Umbilical cord (tissue), 2 donors: Measurements from ENCODE around the gene CCDC197. TPM values are rescaled to one million over a fixed set of nuclear protein-coding genes. Genes with fewer than 3 reads are reported as not detected.

Experiments
- DNase-seq: peaks from one replicate; pipeline ENCODE4 v3.0.0-alpha.2; 2015; ENCODE audit warnings: low spot score
- total RNA-seq: library from RNA; depleted of rRNA; stranded (reverse); fragments of >200 nt; gene quantifications from one replicate; pipeline ENCODE4 v1.2.3, GENCODE V29; 2014; ENCODE audit warnings: low replicate concordance; ENCODE audit not compliant: insufficient read depth

CCDC197 gene
- total RNA-seq, 1 donor from 2014 or later = not detected

GRCh38 chr14:94024549-94024948 is 27.4 kb downstream of the CCDC197 start:
- no peak for DNase-seq

- DNase-seq = no peak
These were observed 28.6 kb downstream of the CCDC197 start for GRCh38 chr14:94025720-94026119.

DNA sequence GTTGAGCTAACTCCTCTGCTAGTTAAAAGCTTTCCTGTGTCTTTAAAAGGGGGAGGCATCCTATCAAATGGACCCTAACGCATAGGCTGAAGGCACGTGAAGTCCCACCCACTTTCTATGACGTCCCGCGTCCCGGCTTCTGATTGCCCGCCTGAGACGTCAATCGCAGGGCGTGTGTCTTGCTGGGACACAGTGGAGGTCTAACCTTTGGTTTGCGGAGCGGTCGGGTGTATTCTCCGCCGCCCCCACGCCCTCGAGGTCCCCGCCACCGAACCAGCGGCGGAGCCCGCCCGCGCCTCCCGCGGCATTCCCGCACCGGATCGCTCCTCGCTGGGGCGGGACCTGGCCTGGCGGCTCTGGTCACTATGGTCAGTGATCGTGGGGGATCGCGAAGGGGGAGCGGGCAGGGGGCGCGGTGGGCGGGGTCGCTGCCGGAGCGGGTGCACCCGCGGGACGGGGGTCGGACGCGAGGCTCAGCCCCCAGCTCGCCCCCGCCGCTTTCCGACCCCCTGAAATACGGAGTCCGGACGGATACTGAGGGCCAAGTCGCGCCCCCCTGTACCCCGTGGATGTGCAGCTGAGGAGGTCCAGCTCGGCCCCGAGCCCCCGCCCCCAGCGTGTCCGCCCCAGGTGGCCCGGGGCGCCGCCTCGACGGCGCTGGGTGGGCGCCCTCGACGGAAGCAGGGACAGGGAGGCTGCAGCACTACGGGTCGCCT is 29.2 kb downstream of the CCDC197 start, which contains the start of gene OTUB2:
Gene OTUB2 (plus strand): TSS at position 168 of the 716 bp plus-strand sequence. CDS start 198 bp downstream, at position 366.
- DNase-seq = peak; percentile 100

DNA sequence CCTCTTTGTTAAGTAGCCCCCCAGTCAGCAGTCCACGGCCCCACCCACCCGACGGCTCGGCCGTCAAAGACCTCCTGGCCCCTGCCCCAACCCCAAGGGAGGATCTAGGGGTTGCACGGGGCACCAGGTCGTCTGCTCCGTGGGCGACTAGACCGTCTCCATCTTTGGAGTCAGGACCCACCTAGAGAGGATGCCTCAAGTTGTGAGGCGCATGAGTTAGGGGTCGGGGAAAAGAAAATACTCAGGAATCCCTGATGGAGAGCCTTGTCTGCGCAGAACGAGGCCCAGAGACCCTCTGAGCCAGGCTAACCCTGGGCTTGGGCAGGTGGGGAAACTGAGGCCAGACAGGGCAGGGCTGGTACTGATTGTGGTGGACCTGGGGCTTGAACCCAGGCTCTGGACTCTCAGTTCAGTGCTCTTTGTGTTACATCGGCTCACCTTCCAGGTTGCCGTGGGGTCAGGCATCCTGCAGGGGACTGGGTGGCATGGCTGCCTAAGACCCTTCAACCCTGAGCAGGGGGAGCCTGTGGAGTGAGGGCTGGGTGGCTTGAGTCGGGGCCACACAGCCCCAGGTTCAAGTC is 29.9 kb downstream of the CCDC197 start:
- DNase-seq = no peak

- no peak for DNase-seq
These were observed 30.7 kb downstream of the CCDC197 start for GRCh38 chr14:94027566-94028449.

DNA sequence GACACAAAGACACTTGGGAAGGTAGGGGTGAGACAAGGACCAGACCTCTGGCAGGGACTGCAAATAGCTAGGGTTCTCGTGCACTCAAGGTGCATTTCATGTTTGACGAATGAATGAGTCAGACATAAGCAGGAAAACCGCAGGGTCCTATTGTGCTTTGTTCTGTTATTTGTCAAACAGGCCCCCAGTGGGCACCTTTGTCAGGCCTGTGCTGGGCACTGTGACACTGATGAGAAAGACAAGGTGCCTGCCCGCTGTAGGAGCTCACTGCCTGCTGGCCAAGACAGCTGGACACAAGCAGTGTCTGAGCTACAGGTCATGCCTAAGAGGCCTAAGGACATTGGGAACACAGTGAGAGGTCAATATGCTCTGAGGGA is 31.3 kb downstream of the CCDC197 start:
- no peak for DNase-seq

DNA sequence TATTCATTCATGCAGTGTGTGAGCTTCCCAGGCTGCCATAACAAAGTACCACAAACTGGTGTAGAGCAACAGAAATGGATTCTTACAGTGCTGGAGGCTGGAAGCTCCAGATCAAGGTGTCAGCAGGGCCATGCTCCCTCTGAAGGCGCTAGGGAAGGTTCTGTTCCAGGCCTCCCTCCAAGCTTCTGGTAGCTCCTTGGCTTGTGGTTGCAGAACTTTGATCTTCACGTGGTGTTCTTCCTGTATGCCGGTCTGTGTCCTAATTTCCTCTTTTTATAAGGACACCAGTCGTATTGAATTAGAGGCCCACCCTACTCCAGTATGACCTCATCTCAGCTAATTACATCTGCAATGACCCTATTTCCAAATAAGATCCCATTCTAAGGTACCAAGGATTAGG is 32.2 kb downstream of the CCDC197 start:
- DNase-seq = no peak

GRCh38 chr14:94029671-94030203 is 32.6 kb downstream of the CCDC197 start:
- DNase-seq = no peak

GRCh38 chr14:94030571-94030970 is 33.5 kb downstream of the CCDC197 start:
- DNase-seq = no peak

GRCh38 chr14:94031161-94031882 is 34.2 kb downstream of the CCDC197 start:
- no peak for DNase-seq

- no peak for DNase-seq
These were observed 34.8 kb downstream of the CCDC197 start for GRCh38 chr14:94031883-94032279.

- no peak for DNase-seq
These were observed 37.8 kb downstream of the CCDC197 start for GRCh38 chr14:94034886-94035285.

- DNase-seq = peak; percentile 60
These were observed 39.4 kb downstream of the CCDC197 start for GRCh38 chr14:94036313-94037167.

DNA sequence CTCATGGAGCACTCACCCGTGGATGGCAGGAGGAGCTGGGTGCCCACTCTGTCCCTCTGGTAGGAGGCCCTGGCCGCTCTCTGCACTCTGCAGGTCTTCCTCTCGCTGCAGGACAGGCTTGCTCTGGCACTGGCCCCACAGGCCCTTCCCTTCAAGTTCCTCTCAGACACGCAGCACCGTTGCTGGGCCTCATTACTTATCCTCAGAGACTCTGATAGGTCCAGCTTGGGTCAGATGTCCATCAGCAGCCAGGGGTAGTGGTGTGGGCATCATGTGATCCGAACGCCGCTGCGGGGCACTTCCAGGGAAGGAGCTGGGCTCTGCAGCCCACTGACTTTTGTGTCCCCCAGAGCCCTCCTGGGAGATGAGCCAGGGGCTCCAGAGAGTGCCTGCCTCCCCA is 40.9 kb downstream of the CCDC197 start:
- peak; percentile 21 for DNase-seq

GRCh38 chr14:94038510-94038909 is 41.4 kb downstream of the CCDC197 start:
- no peak for DNase-seq

- no peak for DNase-seq
These were observed 42.0 kb downstream of the CCDC197 start for GRCh38 chr14:94038921-94039629.

DNA sequence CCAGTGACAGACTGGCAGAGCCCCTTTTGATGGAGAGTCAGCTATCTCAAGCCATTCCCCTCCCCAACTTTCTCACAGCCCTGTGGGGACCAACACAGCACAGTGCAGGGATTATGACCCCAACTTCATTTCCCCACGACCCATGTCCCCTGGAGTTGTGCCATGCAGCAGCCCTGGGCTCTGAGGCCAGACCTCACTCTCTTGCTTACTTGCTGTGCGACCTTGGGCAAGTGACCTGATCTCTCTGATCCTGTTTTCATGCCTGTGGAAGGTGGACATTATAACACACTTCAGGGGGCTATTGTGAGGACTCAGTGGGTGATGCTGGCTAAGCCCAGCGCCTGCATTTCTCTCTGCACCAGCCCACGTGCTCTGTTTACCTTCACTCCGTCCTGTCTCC is 43.1 kb downstream of the CCDC197 start:
- no peak for DNase-seq

- DNase-seq = no peak
These were observed 43.7 kb downstream of the CCDC197 start for GRCh38 chr14:94040796-94041195.

GRCh38 chr14:94041551-94042346 is 44.6 kb downstream of the CCDC197 start:
- DNase-seq = peak; percentile 48
